NCI-H1092 (cell line): Measurements from ENCODE around the gene LMO2.

Experiments
- DNase-seq: peaks from one replicate; lab custom pipeline; 2025; lab: John Stamatoyannopoulos, UW

LMO2 gene

GRCh38 chr11:33887886-33888285 is 4.0 kb downstream of the LMO2 start:
- DNase-seq: no peak

DNA sequence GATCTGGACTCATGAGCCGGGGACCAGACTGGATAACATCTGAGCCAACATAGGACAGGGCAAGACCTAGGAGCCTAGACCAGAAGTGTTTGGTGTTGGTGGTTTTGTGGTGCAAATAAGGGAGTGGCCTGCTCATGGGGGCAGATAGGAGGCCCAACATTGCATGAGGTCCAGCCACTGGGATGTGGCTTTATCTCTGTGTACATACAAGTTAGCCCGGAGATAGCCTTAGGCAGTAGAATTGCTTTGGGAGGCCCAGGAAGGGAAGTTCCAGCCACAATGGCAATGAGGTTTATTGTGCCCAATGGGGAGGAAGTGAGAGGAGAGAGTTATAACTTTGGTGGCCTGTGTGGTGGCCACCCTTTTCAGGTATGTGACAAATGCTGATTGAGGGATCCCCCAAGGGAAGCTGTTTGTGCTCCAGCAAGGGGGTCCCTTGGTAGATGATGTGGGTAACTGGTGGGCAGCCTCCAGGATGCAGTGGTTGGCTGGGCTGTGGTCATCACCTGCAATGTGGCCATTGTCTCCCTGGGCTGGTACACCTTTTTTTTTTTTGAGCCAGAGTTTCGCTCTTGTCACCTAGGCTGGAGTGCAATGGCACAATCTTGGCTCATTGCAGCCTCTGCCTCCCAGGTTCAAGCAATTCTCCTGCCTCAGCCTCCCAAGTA is 6.4 kb downstream of the LMO2 start:
- DNase-seq: no peak

DNA sequence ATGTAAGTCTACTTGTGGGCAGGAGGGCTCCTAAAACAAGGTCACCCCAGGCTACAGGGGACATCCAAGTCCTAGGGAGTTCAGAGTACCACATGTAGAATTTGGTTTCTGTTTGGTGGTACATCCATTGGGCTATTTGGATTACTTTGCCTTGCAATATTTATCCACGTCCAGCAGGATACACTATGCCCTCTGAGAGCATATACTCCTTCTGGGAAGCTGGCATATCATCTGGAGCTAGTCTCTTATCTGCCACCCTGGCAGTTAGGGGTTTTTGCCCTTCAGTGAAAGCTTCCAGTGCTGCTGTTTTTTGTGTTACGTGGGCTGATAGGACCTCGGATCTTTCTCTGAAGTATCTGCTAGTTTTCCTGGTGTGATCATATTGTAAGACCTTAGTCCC is 7.3 kb downstream of the LMO2 start:
- DNase-seq: no peak

GRCh38 chr11:33884035-33884434 is 7.8 kb downstream of the LMO2 start:
- no peak for DNase-seq

GRCh38 chr11:33881651-33882503 is 10.0 kb downstream of the LMO2 start:
- DNase-seq: no peak

DNA sequence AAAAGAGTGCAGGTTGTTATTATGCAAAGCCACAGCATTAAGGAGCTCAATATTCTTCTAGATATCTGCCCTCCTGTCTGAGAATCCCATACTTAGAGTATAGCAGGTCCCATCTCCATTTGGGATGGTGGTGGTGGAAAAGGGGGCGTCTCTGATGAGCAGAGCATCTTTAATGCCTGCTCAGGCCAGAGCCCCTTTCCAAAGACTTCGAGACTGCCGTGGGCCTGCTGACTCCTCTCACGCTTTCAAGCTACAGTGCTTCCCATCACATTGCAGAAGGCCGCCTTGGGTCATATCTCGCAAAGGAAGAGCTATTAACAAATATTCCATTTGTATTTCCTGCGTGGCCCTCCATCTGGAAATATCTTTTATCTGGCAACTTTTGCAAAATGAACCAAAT is 10.9 kb downstream of the LMO2 start:
- DNase-seq: no peak

- DNase-seq: no peak
These were observed 12.5 kb downstream of the LMO2 start for GRCh38 chr11:33879375-33879774.

DNA sequence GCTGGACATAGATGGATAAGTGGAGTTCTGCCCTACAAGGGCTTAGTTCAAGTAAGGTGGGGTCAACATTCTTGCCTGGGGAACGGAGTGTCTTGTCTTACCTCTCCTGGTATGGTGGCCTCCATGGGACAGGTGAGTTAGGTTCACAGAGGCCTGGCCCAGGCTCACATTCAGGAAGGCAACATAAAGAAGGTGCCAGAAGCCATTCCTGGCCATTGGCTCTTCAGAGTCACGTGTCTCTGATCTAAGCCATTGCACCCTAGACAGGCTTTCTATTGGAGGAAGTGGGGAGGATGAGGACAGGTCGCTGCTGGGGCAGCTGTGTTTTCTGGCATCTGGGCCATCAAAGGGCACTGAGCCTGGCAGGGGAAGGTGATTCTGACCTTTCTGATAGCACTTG is 14.8 kb downstream of the LMO2 start:
- DNase-seq: no peak

GRCh38 chr11:33875621-33876294 is 16.1 kb downstream of the LMO2 start:
- no peak for DNase-seq

DNA sequence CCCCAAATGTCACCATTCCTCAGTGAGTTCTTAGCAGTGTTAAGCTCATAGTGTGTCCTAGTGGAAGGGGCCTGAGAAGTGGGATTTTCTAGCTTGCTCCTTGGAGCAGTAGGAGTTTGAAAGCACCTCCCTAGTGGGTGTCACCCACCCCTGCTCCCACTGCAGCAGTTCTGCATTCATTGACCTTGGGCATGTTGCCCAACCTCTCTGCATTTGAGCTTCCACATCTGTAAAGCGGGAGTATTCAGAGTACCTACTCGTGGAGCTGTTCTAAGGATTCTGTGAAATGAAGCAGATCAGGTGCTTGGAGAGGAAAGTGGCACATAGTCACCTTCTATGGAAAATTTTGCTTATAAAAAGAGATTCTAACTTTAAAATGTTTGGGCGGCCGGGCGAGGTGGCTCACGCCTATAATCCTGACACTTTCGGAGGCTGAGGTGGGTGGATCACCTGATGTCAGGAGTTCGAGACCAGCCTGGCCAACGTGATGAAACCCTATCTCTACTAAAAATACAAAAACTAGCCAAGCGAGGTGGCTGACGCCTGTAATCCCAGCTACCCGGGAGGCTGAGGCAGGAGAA is 16.9 kb downstream of the LMO2 start:
- DNase-seq: no peak

DNA sequence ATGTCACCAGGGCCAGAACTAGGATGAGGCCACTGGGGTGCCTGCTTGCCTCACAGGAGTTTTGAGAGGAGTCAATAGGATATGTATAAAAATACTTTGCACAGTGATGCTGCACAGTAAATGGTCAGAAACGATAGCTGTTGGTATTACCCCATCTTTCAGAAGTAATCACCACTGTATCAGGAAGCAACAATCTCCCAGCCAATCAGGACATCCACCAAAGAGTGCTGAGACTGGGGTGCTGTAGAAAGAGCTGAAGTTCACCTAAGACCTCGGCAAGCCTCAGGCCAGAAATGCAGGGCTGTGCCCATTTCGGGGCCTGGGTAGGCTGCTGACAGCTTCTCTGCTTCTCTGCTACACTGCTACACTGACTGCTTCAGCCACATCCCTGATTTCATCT is 17.4 kb downstream of the LMO2 start:
- DNase-seq: no peak

DNA sequence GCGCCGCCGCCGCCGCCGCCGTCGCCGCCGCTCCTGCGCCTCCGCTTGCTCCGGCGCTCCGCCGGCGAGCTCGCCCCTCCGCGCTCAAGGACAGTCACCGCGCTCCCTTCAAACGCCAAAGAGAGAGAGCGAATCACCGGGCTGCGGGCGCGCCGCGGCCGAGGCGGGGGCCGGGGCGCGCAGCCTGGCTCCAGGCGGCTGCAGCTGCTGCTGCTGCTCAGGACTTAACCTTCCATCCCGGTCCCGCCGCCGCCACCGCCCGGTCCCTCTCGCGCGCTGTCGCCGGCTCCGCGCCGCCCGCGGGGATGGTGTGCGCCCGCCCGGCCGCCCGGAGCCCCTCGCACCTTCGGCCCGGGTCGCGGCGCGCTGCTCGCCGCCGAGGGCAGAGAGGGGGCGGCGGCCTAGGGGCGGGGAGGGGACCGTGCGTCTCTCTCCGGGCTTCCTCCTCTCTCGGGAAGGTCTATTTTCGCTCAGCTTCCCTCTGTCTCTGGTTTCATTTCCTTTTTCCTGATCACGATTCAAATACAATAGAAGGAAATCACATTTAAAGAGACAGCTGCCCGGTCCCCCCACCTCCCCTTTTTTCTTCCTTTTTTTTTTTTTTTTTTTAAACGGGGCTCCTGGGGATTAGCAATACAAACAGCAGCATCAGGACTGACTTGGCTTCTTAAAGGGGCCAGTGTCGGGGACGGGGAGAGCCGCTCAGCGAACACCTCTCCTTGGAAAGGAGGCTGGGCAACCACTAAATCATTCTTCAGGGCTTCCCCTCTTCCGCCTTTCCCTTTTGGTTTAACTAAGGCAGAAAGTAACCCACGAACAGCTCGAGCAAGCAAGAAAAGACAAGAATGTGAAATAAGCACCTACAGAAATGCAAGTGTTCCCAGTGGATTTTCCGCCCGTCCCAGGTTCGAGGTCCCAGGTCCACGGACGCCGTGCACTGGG is 22.1 kb downstream of the LMO2 start:
- peak; percentile 51 for DNase-seq

DNA sequence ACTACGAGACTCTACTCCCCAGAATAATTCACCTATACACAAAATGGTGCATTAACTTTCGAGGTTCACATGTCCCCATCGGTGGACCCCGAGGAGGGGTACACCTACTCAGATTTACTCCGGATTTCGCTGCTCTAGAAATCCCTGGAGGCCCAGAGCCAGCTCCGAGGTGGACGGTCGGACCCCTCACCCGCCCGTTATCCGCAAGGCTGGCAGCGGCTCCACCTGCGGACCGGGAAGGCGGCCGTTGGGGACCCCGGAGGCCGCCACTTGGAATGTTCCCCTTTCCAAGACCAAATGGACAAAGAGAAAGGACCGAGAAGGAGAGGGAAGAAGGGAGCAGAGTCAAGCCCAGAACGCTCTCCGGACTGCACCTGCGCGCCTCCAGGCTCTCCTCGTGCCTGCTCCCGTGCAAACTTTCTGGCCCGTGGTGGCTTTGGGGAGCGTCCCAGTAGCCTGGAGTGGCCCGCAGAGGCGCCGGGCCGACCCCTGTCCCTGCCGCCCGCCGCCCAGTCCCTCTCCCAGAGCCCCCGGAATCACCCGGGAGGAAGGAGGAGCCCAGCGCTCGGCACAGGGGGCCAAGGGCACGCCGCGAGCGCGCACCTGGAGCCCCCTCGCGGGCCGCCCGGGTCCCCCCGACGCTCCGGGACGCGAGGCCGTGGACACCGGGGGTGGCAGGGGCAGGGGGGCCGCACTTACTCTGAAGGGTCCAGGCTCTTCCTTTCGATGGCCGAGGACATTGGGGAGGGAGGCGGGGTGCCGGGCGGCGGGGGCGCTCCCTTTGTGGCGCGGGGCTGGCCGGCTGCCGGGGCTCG is 23.0 kb downstream of the LMO2 start:
- DNase-seq: no peak

GRCh38 chr11:33867996-33868646 is 23.8 kb downstream of the LMO2 start:
- DNase-seq: no peak

DNA sequence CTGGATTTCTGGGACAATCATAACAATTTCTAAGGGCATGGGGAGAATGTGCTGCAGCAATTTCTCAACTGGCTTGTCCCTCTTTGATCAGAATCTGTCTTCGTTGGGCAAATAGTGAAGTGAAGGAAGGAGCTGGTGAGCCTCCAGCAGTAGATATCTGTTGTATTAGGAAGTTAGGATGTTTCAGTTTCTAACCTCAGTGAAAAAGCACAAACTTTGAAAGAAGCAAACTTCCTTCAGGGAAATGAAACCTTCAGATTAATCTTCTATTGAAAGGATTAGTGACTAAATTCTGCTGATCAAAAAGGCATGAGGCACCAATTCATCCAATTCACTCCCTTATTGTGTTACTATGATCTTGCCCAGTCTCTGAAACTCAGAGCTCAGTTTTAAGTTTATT is 24.3 kb downstream of the LMO2 start:
- no peak for DNase-seq

DNA sequence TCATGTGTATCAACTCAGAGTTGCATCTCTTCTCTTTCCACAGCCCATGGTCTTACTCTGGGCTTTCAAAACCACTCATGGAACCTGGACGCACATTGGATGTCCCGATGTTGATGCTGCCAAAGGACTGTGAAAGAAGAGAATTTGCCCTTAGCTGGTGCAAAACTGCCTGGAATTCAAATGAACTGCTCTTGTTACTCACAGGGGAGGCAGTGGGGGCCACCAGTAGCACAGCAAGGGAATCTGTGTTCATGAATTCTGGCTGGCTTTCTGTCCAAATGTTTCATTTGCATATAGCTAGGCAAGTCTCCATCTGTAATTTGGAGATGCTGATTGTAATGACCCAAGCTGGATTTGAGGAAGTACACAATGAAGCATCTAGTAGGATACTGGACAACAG is 24.9 kb downstream of the LMO2 start:
- no peak for DNase-seq

DNA sequence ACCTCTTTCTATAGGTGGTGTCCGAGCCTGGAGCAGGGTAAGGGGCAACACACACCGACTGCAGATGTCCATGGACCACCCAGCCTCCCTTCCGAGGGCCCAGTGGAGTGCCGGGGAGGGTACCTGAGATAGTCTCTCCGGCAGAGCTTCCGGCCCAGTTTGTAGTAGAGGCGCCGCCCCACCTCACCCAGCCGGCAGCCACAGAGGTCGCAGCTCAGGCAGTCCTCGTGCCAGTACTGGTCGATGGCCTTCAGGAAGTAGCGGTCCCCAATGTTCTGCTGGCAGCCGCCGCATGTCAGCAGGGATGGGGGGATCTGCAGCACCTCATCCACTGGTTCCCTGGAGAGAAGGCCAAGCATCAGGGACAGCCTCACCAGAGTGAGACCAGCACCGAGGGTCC is 27.4 kb downstream of the LMO2 start:
- DNase-seq: no peak

- DNase-seq: no peak
These were observed 28.3 kb downstream of the LMO2 start for GRCh38 chr11:33863418-33864172.

DNA sequence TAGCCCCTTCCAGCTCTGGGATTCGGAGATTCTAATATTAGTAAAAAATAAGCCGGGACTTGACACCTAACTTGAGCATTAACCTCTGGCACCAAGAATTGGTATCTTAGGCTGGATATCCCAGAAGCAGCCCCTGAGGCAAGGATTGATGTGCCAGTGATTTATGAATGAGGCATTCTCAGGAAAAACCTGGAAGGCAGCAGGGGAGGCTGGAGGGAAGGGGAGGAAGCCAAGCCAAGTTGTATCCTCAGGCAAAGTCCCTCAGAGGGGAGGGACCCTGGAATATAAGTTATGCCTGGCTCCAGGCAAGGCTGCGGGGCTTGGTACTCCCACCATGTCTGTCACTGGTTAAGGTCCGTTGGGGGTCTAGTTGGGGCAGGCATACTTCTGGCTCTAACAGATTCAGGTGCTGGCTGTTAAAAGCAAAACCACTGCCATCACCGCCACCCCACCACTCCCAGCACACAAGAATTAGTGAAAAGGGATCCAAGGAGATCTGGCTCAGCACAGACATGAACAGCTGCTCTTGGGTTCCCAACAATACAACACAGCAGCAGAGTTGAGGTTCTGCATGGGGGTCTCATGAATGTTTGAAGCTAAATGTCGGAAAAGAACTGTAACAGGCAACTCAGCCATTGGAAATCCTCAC is 29.8 kb downstream of the LMO2 start:
- DNase-seq: no peak
